ENCODE measurements around the gene SHROOM3. TPM values are rescaled to one million over a fixed set of nuclear protein-coding genes. Genes with fewer than 3 reads are reported as not detected.
A peak's percentile ranks its signal among the peaks of the same experiment; 100 is the strongest.

The SHROOM3 gene
- total RNA-seq, 4 donors from 2014 or later, result 44.4 to 101 (median 88.5) TPM

DNA sequence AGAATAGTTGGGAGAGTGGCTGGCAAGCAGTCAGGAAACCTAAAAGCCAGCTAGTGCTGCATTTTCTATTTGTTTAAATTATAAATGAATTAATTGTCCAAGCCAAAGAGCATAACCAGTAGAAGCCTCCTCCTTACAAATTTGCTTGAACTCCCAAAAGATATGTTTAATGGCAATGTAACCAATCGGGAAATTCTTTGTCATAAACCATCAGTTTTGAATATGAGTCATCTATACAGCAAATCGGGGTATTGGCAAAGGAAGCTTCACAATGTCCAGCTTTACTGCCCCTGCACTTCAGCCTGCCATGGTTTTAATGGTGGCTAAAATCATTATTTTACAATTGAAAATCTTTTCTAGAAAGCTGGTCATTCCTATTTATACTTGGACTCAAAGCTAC is 216.6 kb downstream of the SHROOM3 start:
- Histone ChIP-seq H3K9me3 (no peaks in the 10 kb centered on the region), H3K4me1 (peaks cover 12 to 23% (median 21%) of the 10 kb centered on the region in 4 donors), H3K27me3 (no peaks in the 10 kb centered on the region), H3K4me3 (no peak overlapping the region), H3K27ac (replicated peaks in 1 of 4) (no peak overlapping the region), H3K36me3 (no peaks in the 10 kb centered on the region)
- no peak for TF ChIP-seq EP300 (IDR thresholded peaks at IDR 0.05)
- no peak for TF ChIP-seq POLR2A (IDR thresholded peaks at IDR 0.05; ENCODE audit: low read depth)
- no peak for TF ChIP-seq POLR2AphosphoS5 (IDR thresholded peaks at IDR 0.05)
- TF ChIP-seq, protein P1, sequence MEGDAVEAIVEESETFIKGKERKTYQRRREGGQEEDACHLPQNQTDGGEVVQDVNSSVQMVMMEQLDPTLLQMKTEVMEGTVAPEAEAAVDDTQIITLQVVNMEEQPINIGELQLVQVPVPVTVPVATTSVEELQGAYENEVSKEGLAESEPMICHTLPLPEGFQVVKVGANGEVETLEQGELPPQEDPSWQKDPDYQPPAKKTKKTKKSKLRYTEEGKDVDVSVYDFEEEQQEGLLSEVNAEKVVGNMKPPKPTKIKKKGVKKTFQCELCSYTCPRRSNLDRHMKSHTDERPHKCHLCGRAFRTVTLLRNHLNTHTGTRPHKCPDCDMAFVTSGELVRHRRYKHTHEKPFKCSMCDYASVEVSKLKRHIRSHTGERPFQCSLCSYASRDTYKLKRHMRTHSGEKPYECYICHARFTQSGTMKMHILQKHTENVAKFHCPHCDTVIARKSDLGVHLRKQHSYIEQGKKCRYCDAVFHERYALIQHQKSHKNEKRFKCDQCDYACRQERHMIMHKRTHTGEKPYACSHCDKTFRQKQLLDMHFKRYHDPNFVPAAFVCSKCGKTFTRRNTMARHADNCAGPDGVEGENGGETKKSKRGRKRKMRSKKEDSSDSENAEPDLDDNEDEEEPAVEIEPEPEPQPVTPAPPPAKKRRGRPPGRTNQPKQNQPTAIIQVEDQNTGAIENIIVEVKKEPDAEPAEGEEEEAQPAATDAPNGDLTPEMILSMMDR (IDR thresholded peaks at IDR 0.05), result no peak
- intact Hi-C loops (cut with DNase I), result no loop called here
- whole genome bisulfite sequencing, result 88% methylated on average over 2 of the region's 2 CpGs
- DNase-seq (ENCODE audit: extremely low spot score), result no peak

DNA sequence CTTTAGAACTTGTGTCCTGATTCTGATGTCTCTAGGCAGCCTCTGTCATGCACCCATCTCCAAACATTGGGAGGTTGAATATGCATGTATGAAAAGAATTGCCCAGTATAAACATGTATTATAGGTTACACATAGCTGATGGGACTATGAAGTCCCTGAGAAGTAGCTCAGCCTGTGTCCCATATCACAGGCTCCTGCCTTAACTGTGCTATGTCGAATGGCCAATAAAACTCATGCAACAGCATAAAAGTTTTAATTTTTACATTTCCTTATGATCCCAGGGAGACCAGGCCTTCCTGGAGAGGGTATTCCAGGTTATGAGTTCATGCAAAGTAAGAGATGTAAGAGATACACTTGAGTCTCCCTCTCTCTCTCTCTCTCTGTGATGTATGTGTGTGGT is 217.4 kb downstream of the SHROOM3 start:
- intact Hi-C loops (cut with DNase I), result no loop called here
- WGBS, result 100% methylated on average over 1 of the region's 1 CpG

DNA sequence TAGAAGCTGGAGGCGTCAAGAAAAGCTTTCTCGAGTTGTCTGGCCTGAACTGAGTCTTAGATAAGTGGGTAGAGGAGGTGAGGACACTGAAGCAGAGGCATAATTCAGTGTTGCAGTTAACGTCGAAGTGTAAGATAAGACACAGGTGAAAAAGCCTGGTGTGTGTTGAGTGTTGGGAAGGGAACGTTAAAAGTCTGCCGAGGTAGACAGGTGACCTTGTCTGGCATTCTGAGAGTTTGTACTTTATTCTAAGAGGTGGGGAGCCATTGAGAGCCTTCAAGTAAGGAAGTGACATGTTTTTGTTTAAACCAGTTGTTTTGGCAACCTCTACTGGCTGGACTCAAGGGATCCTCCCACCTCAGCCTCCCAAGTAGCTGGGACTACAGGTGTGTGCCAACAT is 219.1 kb downstream of the SHROOM3 start:
- Histone ChIP-seq H3K27me3 (no peaks in the 10 kb centered on the region), H3K27ac (replicated peaks in 1 of 4) (no peak overlapping the region), H3K4me1 (peaks cover 22 to 42% (median 36%) of the 10 kb centered on the region in 4 donors), H3K9me3 (no peaks in the 10 kb centered on the region), H3K36me3 (no peaks in the 10 kb centered on the region), H3K4me3 (no peak overlapping the region)
- intact Hi-C loops (cut with DNase I), result no loop called here
- WGBS, result 88% methylated on average over 6 of the region's 6 CpGs
- no peak for TF ChIP-seq EP300 (IDR thresholded peaks at IDR 0.05)
- no peak for TF ChIP-seq POLR2AphosphoS5 (IDR thresholded peaks at IDR 0.05)
- TF ChIP-seq, protein P1 (IDR thresholded peaks at IDR 0.05), result no peak
- TF ChIP-seq POLR2A (IDR thresholded peaks at IDR 0.05; ENCODE audit: low read depth), result no peak
- DNase-seq (ENCODE audit: extremely low spot score), result no peak

More for the DNA sequence above, 217.4 kb downstream of the SHROOM3 start:
- peaks cover 12 to 29% (median 27%) of the 10 kb centered on the region in 4 donors for H3K4me1 ChIP-seq
- no peak overlapping the region for H3K4me3 ChIP-seq
- DNase-seq (ENCODE audit: extremely low spot score), result no peak
- H3K36me3 ChIP-seq, result no peaks in the 10 kb centered on the region
- TF ChIP-seq POLR2AphosphoS5 (IDR thresholded peaks at IDR 0.05) (no peak), EP300 (IDR thresholded peaks at IDR 0.05) (no peak), POLR2A (IDR thresholded peaks at IDR 0.05; ENCODE audit: low read depth) (no peak)
- TF ChIP-seq, protein P1 (IDR thresholded peaks at IDR 0.05), result no peak
- no peaks in the 10 kb centered on the region for H3K27me3 ChIP-seq
- H3K9me3 ChIP-seq, result no peaks in the 10 kb centered on the region
- H3K27ac ChIP-seq (replicated peaks in 1 of 4), result no peak overlapping the region

DNA sequence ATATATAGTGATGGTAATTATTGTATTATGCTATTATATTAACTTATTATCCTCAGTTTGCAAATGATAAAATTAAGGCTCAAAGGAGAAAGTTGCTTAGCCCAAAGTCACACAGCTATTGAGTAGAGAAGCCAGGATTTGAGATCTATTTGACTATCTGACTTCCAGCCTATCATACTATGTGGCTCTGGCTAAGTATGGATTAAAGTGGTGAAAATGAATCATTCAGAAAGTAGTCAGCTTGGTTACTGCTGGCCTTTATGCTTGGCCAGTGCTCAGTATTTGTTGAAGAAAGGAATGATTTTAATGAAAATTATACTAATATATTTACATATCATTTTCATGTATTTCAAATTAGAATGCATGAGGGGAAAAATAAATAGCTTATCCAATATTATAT is 219.8 kb downstream of the SHROOM3 start:
- no peaks in the 10 kb centered on the region for H3K27me3 ChIP-seq
- intact Hi-C loops (cut with DNase I), result no loop called here
- H3K4me3 ChIP-seq, result no peak overlapping the region
- no peak for DNase-seq (ENCODE audit: extremely low spot score)
- H3K9me3 ChIP-seq, result no peaks in the 10 kb centered on the region
- peaks cover 22 to 42% (median 36%) of the 10 kb centered on the region in 4 donors for H3K4me1 ChIP-seq
- peak overlapping the region in 2 of 4 donors; percentile 52 to 55 for H3K27ac ChIP-seq (replicated peaks in 1 of 4)
- TF ChIP-seq POLR2A (IDR thresholded peaks at IDR 0.05; ENCODE audit: low read depth) (no peak), EP300 (IDR thresholded peaks at IDR 0.05) (no peak), POLR2AphosphoS5 (IDR thresholded peaks at IDR 0.05) (no peak)
- TF ChIP-seq, protein P1 (IDR thresholded peaks at IDR 0.05), result no peak
- no peaks in the 10 kb centered on the region for H3K36me3 ChIP-seq

All from esophagus muscularis mucosa (tissue), 4 donors.